GM12878 (cell line): ENCODE data around the gene PEX1. TPM values are rescaled to one million over a fixed set of nuclear protein-coding genes. Genes with fewer than 3 reads are reported as not detected.
A peak's percentile ranks its signal among the peaks of the same experiment; 100 is the strongest.

Source experiments
- ATF7 ChIP-seq: fragments of 450-650 bp; IDR thresholded peaks from 2 replicates; pipeline ENCODE4 v1.6.1; 2016; ENCODE audit warnings: low read depth, mild to moderate bottlenecking
- EED ChIP-seq: sonication (generic); IDR thresholded peaks from 2 replicates; pipeline ENCODE4 v1.6.1; 2016; ENCODE audit warnings: antibody characterized with exemption, low read depth
- FOXM1 ChIP-seq: IDR thresholded peaks from 2 replicates; pipeline ENCODE4 v1.6.1; 2012; ENCODE audit warnings: low read depth, mild to moderate bottlenecking, inconsistent platforms, low read length, moderate library complexity
- KDM1A ChIP-seq: fragments of 200-600 bp; sonication (generic); IDR thresholded peaks from 2 replicates; pipeline ENCODE4 v1.6.1; 2016; ENCODE audit warnings: borderline replicate concordance
- KLF5 ChIP-seq: fragments of 450-650 bp; IDR thresholded peaks from 2 replicates; pipeline ENCODE4 v1.6.1; 2014; ENCODE audit warnings: mild to moderate bottlenecking; ENCODE audit not compliant: partially characterized antibody
- NR2C1 ChIP-seq: fragments of 450-650 bp; IDR thresholded peaks from 2 replicates; pipeline ENCODE4 v1.6.1; 2017; ENCODE audit warnings: antibody characterized with exemption, mild to moderate bottlenecking, moderate library complexity
- NR2F1 ChIP-seq: fragments of 450-650 bp; conservative IDR thresholded peaks from 2 replicates; pipeline ENCODE4 v1.6.1; 2017; ENCODE audit warnings: mild to moderate bottlenecking
- POU2F2 ChIP-seq: IDR thresholded peaks from 3 replicates; pipeline ENCODE4 v1.6.1; 2011; ENCODE audit warnings: low read depth, mild to moderate bottlenecking, low read length, borderline replicate concordance
- RB1 ChIP-seq: fragments of 450-650 bp; formaldehyde crosslinking; IDR thresholded peaks from 2 replicates; pipeline ENCODE4 v1.6.1; 2017; ENCODE audit warnings: mild to moderate bottlenecking, borderline replicate concordance
- RFX5 ChIP-seq: IDR thresholded peaks from 2 replicates; pipeline ENCODE4 v1.6.1; 2011; ENCODE audit warnings: low read depth, low read length, improper control_type of control experiment
- SREBF1 ChIP-seq: IDR thresholded peaks from 2 replicates; pipeline ENCODE4 v1.6.1; 2012; ENCODE audit warnings: mild to moderate bottlenecking, low read length
- STAT1 ChIP-seq: fragments of 450-650 bp; conservative IDR thresholded peaks from 2 replicates; pipeline ENCODE4 v1.6.1; 2014; ENCODE audit warnings: antibody characterized with exemption, mild to moderate bottlenecking
- STAT3 ChIP-seq: IDR thresholded peaks from 2 replicates; pipeline ENCODE4 v1.6.1; 2011; ENCODE audit warnings: low read depth, low read length, improper control_type of control experiment
- TAF1 ChIP-seq: IDR thresholded peaks from 2 replicates; pipeline ENCODE4 v1.6.1; 2011; ENCODE audit warnings: mild to moderate bottlenecking, low read depth, low read length, borderline replicate concordance
- WRNIP1 ChIP-seq: IDR thresholded peaks from 2 replicates; pipeline ENCODE4 v1.6.1; 2011; ENCODE audit warnings: low read depth, low read length, improper control_type of control experiment, borderline replicate concordance
- polyA plus RNA-seq, 11 experiments: library from polyadenylated mRNA; depleted of rRNA in 4 of 11; unstranded in 6 of 11; stranded (reverse) in 5 of 11; fragments of >200 nt; fragmentation: Nextera tagmentation in 4 of 11; fragmentation: Illumina TruSeq in 1 of 11; extraction: Ambion mirVana in 4 of 11; extraction: Trizol in 1 of 11; gene quantifications; 1 replicate in 1 of 11; 2 replicates in 10 of 11; pipeline versions ENCODE4 v1.2.1 to v1.2.3, GENCODE V29; 2011 to 2016; ENCODE audit warnings: inconsistent platforms in 2 of 11, missing spikeins in 2 of 11, low read depth in 1 of 11
- total RNA-seq, 4 experiments: library from RNA; depleted of rRNA in 3 of 4; stranded (reverse); fragments of >200 nt in 3 of 4; fragmentation: Illumina TruSeq in 1 of 4; extraction: Trizol in 1 of 4; gene quantifications; 2 replicates each; pipeline versions ENCODE4 v1.2.1 to v1.2.3, GENCODE V29; 2013 to 2021
- TF ChIP-seq, protein P1 (sequence below): fragments of 150-350 bp; IDR thresholded peaks from 2 replicates; pipeline ENCODE4 v1.6.1; 2014; ENCODE audit warnings: mild to moderate bottlenecking, low read depth, low read length
- TF ChIP-seq, protein P2 (sequence below): fragments of 450-650 bp; IDR thresholded peaks from 2 replicates; pipeline ENCODE4 v1.6.1; 2017; ENCODE audit warnings: low read depth, mild to moderate bottlenecking, moderate library complexity
- TF ChIP-seq, protein P3 (sequence below): fragments of 450-650 bp; formaldehyde crosslinking; IDR thresholded peaks from 2 replicates; pipeline ENCODE4 v1.4.0; 2020; ENCODE audit warnings: mild to moderate bottlenecking, moderate library complexity
- TF ChIP-seq, protein P4 (sequence below): fragments of 450-650 bp; conservative IDR thresholded peaks from 2 replicates; pipeline ENCODE4 v1.6.1; 2017; ENCODE audit warnings: mild to moderate bottlenecking, moderate library complexity
- TF ChIP-seq, protein P5 (sequence below): IDR thresholded peaks from 2 replicates; pipeline ENCODE4 v1.6.1; 2012; ENCODE audit warnings: low read length, inconsistent platforms

Gene PEX1
- total and polyA plus RNA-seq, 10 of the 15 experiments (the other 5 are each of a cell fraction or from before 2014, with no cell fraction given), result 6.7 to 22.9 (median 15.4) TPM

DNA sequence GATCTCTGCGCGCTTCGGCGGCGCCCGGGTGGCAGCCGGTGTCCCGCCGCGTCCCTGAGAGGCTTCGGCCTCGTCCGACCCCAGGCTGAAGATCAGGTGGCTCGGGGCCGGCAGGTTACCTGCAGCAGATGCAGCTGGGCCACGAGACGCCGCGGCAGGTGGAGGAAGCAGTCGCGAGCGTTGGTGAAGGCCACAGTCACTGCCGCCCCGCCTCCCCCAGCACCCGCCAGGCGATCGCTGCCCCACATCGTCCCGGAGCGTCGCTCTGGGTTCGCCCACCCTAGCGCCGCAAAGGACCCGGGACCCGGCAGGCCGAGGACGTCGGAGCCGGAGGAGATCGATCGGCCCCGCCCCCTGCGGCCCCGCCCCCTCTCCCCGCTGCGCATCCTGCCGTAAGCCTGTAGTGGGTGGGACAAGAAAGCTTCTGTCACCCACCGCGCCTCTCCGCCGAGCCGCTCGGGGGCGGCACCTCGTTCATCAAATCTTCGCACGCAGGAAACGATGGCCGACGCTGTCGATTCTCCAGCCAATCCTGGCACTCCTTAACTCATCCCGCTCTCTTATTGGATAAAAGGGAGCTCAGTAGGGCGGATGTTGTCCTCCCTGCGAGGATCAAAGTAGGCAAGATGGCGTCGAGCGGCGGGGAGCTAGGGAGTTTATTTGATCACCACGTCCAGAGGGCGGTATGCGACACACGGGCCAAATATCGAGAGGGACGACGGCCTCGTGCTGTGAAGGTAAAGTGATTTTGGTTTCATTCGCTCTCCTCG, at the start of gene PEX1, which contains the start of gene RBM48 (continued):
- TF ChIP-seq, protein P1, sequence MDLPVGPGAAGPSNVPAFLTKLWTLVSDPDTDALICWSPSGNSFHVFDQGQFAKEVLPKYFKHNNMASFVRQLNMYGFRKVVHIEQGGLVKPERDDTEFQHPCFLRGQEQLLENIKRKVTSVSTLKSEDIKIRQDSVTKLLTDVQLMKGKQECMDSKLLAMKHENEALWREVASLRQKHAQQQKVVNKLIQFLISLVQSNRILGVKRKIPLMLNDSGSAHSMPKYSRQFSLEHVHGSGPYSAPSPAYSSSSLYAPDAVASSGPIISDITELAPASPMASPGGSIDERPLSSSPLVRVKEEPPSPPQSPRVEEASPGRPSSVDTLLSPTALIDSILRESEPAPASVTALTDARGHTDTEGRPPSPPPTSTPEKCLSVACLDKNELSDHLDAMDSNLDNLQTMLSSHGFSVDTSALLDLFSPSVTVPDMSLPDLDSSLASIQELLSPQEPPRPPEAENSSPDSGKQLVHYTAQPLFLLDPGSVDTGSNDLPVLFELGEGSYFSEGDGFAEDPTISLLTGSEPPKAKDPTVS, result 0 out of 2 replicates have a peak, but pooled peaks have one; percentile 25
- TF ChIP-seq, protein P2, sequence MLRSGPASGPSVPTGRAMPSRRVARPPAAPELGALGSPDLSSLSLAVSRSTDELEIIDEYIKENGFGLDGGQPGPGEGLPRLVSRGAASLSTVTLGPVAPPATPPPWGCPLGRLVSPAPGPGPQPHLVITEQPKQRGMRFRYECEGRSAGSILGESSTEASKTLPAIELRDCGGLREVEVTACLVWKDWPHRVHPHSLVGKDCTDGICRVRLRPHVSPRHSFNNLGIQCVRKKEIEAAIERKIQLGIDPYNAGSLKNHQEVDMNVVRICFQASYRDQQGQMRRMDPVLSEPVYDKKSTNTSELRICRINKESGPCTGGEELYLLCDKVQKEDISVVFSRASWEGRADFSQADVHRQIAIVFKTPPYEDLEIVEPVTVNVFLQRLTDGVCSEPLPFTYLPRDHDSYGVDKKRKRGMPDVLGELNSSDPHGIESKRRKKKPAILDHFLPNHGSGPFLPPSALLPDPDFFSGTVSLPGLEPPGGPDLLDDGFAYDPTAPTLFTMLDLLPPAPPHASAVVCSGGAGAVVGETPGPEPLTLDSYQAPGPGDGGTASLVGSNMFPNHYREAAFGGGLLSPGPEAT, result peak; percentile 100
- TF ChIP-seq RB1 (no peak; the same call in 1 of the 2 replicates), WRNIP1 (no peak), TAF1 (peak; percentile 79), FOXM1 (no peak), NR2F1 (no peak; the same call in 1 of the 2 replicates), RFX5 (peak; percentile 90), SREBF1 (0 out of 2 replicates have a peak, but pooled peaks have one; percentile 11), KLF5 (peak; percentile 89), ATF7 (peak; percentile 56; the same call in 1 of the 2 replicates), NR2C1 (peak; percentile 45; the same call in 1 of the 2 replicates), STAT1 (no peak), STAT3 (no peak), KDM1A (no peak), EED (no peak), POU2F2 (0 out of 3 replicates have a peak, but pooled peaks have one; percentile 42)
- TF ChIP-seq, protein P3, sequence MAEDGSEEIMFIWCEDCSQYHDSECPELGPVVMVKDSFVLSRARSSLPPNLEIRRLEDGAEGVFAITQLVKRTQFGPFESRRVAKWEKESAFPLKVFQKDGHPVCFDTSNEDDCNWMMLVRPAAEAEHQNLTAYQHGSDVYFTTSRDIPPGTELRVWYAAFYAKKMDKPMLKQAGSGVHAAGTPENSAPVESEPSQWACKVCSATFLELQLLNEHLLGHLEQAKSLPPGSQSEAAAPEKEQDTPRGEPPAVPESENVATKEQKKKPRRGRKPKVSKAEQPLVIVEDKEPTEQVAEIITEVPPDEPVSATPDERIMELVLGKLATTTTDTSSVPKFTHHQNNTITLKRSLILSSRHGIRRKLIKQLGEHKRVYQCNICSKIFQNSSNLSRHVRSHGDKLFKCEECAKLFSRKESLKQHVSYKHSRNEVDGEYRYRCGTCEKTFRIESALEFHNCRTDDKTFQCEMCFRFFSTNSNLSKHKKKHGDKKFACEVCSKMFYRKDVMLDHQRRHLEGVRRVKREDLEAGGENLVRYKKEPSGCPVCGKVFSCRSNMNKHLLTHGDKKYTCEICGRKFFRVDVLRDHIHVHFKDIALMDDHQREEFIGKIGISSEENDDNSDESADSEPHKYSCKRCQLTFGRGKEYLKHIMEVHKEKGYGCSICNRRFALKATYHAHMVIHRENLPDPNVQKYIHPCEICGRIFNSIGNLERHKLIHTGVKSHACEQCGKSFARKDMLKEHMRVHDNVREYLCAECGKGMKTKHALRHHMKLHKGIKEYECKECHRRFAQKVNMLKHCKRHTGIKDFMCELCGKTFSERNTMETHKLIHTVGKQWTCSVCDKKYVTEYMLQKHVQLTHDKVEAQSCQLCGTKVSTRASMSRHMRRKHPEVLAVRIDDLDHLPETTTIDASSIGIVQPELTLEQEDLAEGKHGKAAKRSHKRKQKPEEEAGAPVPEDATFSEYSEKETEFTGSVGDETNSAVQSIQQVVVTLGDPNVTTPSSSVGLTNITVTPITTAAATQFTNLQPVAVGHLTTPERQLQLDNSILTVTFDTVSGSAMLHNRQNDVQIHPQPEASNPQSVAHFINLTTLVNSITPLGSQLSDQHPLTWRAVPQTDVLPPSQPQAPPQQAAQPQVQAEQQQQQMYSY (CRISPR knock-in tag), result no peak
- TF ChIP-seq, protein P4, sequence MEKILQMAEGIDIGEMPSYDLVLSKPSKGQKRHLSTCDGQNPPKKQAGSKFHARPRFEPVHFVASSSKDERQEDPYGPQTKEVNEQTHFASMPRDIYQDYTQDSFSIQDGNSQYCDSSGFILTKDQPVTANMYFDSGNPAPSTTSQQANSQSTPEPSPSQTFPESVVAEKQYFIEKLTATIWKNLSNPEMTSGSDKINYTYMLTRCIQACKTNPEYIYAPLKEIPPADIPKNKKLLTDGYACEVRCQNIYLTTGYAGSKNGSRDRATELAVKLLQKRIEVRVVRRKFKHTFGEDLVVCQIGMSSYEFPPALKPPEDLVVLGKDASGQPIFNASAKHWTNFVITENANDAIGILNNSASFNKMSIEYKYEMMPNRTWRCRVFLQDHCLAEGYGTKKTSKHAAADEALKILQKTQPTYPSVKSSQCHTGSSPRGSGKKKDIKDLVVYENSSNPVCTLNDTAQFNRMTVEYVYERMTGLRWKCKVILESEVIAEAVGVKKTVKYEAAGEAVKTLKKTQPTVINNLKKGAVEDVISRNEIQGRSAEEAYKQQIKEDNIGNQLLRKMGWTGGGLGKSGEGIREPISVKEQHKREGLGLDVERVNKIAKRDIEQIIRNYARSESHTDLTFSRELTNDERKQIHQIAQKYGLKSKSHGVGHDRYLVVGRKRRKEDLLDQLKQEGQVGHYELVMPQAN, result peak; percentile 42
- TF ChIP-seq, protein P5, sequence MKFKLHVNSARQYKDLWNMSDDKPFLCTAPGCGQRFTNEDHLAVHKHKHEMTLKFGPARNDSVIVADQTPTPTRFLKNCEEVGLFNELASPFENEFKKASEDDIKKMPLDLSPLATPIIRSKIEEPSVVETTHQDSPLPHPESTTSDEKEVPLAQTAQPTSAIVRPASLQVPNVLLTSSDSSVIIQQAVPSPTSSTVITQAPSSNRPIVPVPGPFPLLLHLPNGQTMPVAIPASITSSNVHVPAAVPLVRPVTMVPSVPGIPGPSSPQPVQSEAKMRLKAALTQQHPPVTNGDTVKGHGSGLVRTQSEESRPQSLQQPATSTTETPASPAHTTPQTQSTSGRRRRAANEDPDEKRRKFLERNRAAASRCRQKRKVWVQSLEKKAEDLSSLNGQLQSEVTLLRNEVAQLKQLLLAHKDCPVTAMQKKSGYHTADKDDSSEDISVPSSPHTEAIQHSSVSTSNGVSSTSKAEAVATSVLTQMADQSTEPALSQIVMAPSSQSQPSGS, result no peak
